Measurements from ENCODE around the gene AKT3. TPM values are rescaled to one million over a fixed set of nuclear protein-coding genes. Genes with fewer than 3 reads are reported as not detected.

AKT3 gene
- total and polyA plus RNA-seq, 11 donors = 3.2 to 27.9 (median 16.6) TPM

DNA sequence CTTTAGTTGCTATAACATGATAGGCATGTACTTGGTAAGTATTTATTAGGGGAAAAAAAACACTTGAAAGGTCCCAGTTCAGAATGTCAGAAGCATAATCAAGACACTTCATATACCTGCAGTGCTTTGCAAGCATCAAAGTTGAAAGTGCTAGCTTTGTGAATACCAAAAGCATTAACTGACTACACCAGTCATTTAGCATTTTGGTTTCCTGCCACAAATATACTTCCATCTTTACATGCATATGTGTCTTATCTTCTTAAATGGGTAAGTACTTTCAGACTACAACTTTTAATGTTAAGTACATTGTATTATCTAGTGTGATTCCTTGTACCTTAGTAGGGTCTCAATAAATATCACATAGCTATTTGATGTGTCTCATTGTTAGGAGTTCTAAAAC, 43.7 kb downstream of the AKT3 start:
- DNase-seq (no peak), ATAC-seq (no peak)
- H3K27me3 ChIP-seq = no peaks in the 10 kb centered on the region
- no peaks in the 10 kb centered on the region for H3K36me3 ChIP-seq
- no peak for TF ChIP-seq POLR2A (IDR thresholded peaks at IDR 0.05)
- TF ChIP-seq, protein P1, sequence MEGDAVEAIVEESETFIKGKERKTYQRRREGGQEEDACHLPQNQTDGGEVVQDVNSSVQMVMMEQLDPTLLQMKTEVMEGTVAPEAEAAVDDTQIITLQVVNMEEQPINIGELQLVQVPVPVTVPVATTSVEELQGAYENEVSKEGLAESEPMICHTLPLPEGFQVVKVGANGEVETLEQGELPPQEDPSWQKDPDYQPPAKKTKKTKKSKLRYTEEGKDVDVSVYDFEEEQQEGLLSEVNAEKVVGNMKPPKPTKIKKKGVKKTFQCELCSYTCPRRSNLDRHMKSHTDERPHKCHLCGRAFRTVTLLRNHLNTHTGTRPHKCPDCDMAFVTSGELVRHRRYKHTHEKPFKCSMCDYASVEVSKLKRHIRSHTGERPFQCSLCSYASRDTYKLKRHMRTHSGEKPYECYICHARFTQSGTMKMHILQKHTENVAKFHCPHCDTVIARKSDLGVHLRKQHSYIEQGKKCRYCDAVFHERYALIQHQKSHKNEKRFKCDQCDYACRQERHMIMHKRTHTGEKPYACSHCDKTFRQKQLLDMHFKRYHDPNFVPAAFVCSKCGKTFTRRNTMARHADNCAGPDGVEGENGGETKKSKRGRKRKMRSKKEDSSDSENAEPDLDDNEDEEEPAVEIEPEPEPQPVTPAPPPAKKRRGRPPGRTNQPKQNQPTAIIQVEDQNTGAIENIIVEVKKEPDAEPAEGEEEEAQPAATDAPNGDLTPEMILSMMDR (IDR thresholded peaks at IDR 0.05) = no peak
- H3K27ac ChIP-seq = no peak overlapping the region
- peaks cover 0 to 24% (median 5%) of the 10 kb centered on the region in 12 donors for H3K9me3 ChIP-seq
- intact Hi-C loops (cut with DNase I) = no loop called here
- H3K4me1 ChIP-seq = peaks cover 0 to 8% (median 0%) of the 10 kb centered on the region in 12 donors
- no peak overlapping the region for H3K4me3 ChIP-seq

GRCh38 chr1:243802736-243803135, 47.3 kb downstream of the AKT3 start:
- peaks cover 0 to 10% (median 5%) of the 10 kb centered on the region in 12 donors for H3K9me3 ChIP-seq
- no peak for DNase-seq
- no peak overlapping the region for H3K27ac ChIP-seq
- no peak for ATAC-seq
- 98 to 100% (median 98%) methylated on average over 3 of the region's 3 CpGs for WGBS, 4 donors
- no peaks in the 10 kb centered on the region for H3K36me3 ChIP-seq
- no peaks in the 10 kb centered on the region for H3K27me3 ChIP-seq
- TF ChIP-seq, protein P1 (IDR thresholded peaks at IDR 0.05) = no peak
- no peak for TF ChIP-seq POLR2A (IDR thresholded peaks at IDR 0.05)
- H3K4me3 ChIP-seq = no peak overlapping the region
- intact Hi-C loops (cut with DNase I) = no loop called here
- H3K4me1 ChIP-seq = peaks cover 0 to 15% (median 1%) of the 10 kb centered on the region in 12 donors

DNA sequence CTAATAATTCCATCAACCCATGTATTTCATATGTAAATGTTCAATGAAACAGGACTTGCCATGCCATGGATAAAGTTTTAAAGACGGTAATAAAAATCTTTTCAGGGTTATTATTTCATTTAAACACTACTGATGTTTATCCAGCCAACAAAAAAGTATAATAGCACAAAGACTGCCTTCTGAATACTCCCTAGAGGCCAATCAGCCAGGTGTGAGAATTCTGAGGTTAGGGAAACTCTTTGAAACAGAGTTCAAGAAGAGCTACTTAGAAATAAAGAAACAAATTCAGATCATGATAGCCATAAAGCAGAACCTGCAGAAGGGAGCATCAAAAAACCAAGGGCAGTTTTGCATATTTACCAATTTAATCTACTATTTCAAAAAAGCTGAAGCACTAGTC, 48.7 kb downstream of the AKT3 start:
- H3K27ac ChIP-seq = no peak overlapping the region
- WGBS, 4 donors = 58 to 77% (median 67%) methylated on average over 1 of the region's 1 CpG
- intact Hi-C loops (cut with DNase I) = no loop called here
- no peak overlapping the region for H3K4me3 ChIP-seq
- H3K4me1 ChIP-seq = peaks cover 0 to 15% (median 1%) of the 10 kb centered on the region in 12 donors
- H3K9me3 ChIP-seq = no peaks in the 10 kb centered on the region
- no peak for ATAC-seq
- DNase-seq = no peak
- no peaks in the 10 kb centered on the region for H3K36me3 ChIP-seq
- no peak for TF ChIP-seq POLR2A (IDR thresholded peaks at IDR 0.05)
- TF ChIP-seq, protein P1 (IDR thresholded peaks at IDR 0.05) = no peak
- no peaks in the 10 kb centered on the region for H3K27me3 ChIP-seq

GRCh38 chr1:243799908-243800307, 50.1 kb downstream of the AKT3 start:
- Histone ChIP-seq H3K4me3 (no peak overlapping the region), H3K4me1 (peaks cover 0 to 15% (median 1%) of the 10 kb centered on the region in 12 donors), H3K27me3 (no peaks in the 10 kb centered on the region), H3K9me3 (no peaks in the 10 kb centered on the region), H3K36me3 (no peaks in the 10 kb centered on the region), H3K27ac (no peak overlapping the region)
- intact Hi-C loops (cut with DNase I) = no loop called here
- TF ChIP-seq POLR2A (IDR thresholded peaks at IDR 0.05) = no peak
- TF ChIP-seq, protein P1 (IDR thresholded peaks at IDR 0.05) = no peak
- no peak for ATAC-seq
- no peak for DNase-seq

Measured in heart left ventricle (tissue), 16 donors.